A673 (cell line): ENCODE data around the gene PACS1. TPM values are rescaled to one million over a fixed set of nuclear protein-coding genes. Genes with fewer than 3 reads are reported as not detected.

ENCODE experiments used
- BruUV-seq: library from RNA; stranded (reverse); fragments of 400-500 nt; replicated peaks from 2 replicates; lab custom pipeline; 2021; lab: Mats Ljungman, UMichigan
- CTCF ChIA-PET: fragments of 300-600 bp; sonication (Branson Sonifier 250); formaldehyde crosslinking; loops from one replicate; lab custom pipeline; 2022; ENCODE audit warnings: antibody characterized with exemption; lab: Charles Lee
- POLR2A ChIA-PET: fragments of 300-600 bp; sonication (Branson Sonifier 250); formaldehyde crosslinking; loops from one replicate; lab custom pipeline; 2022; ENCODE audit warnings: antibody characterized with exemption; ENCODE audit not compliant: low non-redundant PET; lab: Charles Lee
- DNase-seq: peaks from one replicate; pipeline ENCODE4 v3.0.0-alpha.2; 2015; ENCODE audit warnings: low spot score
- H3K27ac ChIP-seq: fragments of 200-600 bp; sonication (generic); 2 replicates; pipeline ENCODE4 v1.5.1; 2016; ENCODE audit warnings: mixed run types, low read depth, mild to moderate bottlenecking, mixed read lengths, antibody characterized with exemption, low read length; ENCODE audit not compliant: poor library complexity, severe bottlenecking
- H3K27me3 ChIP-seq: fragments of 200-600 bp; sonication (generic); replicated peaks from 2 replicates; pipeline ENCODE4 v1.6.1; 2017; ENCODE audit warnings: mixed run types, low read depth, mild to moderate bottlenecking, mixed read lengths, antibody characterized with exemption, low read length; ENCODE audit not compliant: insufficient read depth, poor library complexity
- H3K36me3 ChIP-seq: fragments of 200-600 bp; sonication (generic); 2 replicates; pipeline ENCODE4 v1.6.1; 2016; ENCODE audit warnings: mixed run types, mild to moderate bottlenecking, mixed read lengths, antibody characterized with exemption, low read length; ENCODE audit not compliant: insufficient read depth, poor library complexity, severe bottlenecking
- H3K4me1 ChIP-seq: fragments of 200-600 bp; sonication (generic); 2 replicates; pipeline ENCODE4 v1.6.1; 2017; ENCODE audit warnings: mixed run types, mild to moderate bottlenecking, mixed read lengths, antibody characterized with exemption, low read length; ENCODE audit not compliant: insufficient read depth, poor library complexity, severe bottlenecking
- H3K4me3 ChIP-seq: fragments of 200-600 bp; sonication (generic); 2 replicates; pipeline ENCODE4 v1.5.1; 2016; ENCODE audit warnings: low read depth, mixed run types, mild to moderate bottlenecking, mixed read lengths, low read length; ENCODE audit not compliant: poor library complexity, severe bottlenecking
- H3K9me3 ChIP-seq: fragments of 200-600 bp; sonication (generic); 2 replicates; pipeline ENCODE4 v1.6.1; 2016; ENCODE audit warnings: mixed run types, low read depth, mild to moderate bottlenecking, mixed read lengths, antibody characterized with exemption, low read length; ENCODE audit not compliant: poor library complexity, severe bottlenecking
- EZH2 ChIP-seq: fragments of 200-600 bp; sonication (generic); IDR thresholded peaks from 2 replicates; pipeline ENCODE4 v1.6.1; 2017; ENCODE audit warnings: borderline replicate concordance, low read depth, mild to moderate bottlenecking, mixed read lengths, antibody characterized with exemption, low read length; ENCODE audit not compliant: poor library complexity, severe bottlenecking
- intact Hi-C: fragments of 100-400 bp; cut with micrococcal nuclease; formaldehyde crosslinking; loops from one replicate; pipeline ENCODE4 v1.10.0; 2022; ENCODE audit not compliant: unreplicated experiment
- total RNA-seq: library from RNA; stranded (reverse); gene quantifications from 2 replicates; pipeline ENCODE4 v1.2.3, GENCODE V29; 2021
- TF ChIP-seq, protein P1 (sequence below): fragments of 300-800, 200-600 bp; sonication (generic); conservative IDR thresholded peaks from 2 replicates; pipeline ENCODE4 v1.5.1; 2017; ENCODE audit warnings: low read depth, mild to moderate bottlenecking, antibody characterized with exemption, low read length, moderate library complexity, mixed read lengths

Gene PACS1
- total RNA-seq, 1 experiment from 2014 or later, result 75.7 TPM

DNA sequence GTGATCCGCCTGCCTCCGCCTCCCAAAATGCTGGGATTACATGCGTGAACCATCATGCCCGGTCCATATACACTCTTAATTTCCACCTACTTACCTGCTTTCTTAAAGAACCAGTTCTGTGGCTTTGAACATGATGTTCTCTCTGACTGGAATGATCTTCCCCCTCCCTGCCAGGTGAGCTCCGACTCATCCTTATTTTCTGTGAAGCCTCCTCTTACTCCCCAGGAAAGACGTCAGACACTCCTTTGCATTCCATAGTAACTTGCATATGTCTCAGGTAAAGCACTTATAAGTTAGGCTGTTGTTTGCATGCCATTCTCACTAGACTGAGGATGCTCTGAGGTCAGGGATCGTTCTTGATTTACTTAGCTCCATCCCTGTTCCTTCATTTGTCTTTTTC lies 106.6 kb downstream of the PACS1 start:
- intact Hi-C loops, result no loop called here
- no peak for DNase-seq
- no TSS peak for BruUV-seq
- Histone ChIP-seq H3K9me3 (no peaks in the 10 kb centered on the region), H3K4me3 (no peak overlapping the region), H3K36me3 (no peaks in the 10 kb centered on the region), H3K4me1 (peaks cover 4% of the 10 kb centered on the region), H3K27ac (no peak overlapping the region), H3K27me3 (no peaks in the 10 kb centered on the region)
- CTCF ChIA-PET, result no interaction called here
- TF ChIP-seq EZH2, result no peak
- TF ChIP-seq, protein P1, sequence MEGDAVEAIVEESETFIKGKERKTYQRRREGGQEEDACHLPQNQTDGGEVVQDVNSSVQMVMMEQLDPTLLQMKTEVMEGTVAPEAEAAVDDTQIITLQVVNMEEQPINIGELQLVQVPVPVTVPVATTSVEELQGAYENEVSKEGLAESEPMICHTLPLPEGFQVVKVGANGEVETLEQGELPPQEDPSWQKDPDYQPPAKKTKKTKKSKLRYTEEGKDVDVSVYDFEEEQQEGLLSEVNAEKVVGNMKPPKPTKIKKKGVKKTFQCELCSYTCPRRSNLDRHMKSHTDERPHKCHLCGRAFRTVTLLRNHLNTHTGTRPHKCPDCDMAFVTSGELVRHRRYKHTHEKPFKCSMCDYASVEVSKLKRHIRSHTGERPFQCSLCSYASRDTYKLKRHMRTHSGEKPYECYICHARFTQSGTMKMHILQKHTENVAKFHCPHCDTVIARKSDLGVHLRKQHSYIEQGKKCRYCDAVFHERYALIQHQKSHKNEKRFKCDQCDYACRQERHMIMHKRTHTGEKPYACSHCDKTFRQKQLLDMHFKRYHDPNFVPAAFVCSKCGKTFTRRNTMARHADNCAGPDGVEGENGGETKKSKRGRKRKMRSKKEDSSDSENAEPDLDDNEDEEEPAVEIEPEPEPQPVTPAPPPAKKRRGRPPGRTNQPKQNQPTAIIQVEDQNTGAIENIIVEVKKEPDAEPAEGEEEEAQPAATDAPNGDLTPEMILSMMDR, result no peak
- POLR2A ChIA-PET, result interaction anchor here (0.5 kb wide), 1 partner anchor 129 kb away, joined by 3 read pairs; no protein-coding TSS in a partner anchor

DNA sequence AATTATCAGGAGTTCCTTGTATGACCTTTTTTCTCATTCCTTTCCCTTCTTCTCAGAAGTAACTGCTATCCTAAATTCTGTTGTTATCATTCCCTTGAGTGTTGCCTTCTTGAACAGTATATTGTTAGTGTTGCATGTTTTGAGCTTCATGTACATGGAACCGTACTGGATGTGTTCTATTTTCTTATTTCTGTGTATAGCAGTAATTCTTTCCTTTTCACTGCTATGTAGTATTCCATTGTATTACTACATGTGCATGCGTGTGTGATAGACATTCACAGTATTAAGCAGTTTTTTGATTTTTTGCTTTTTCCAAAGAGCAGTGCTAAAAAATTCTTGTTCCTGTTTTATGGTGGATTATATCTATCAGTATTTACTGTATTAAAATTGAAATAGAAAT lies 108.1 kb downstream of the PACS1 start:
- Histone ChIP-seq H3K9me3 (no peaks in the 10 kb centered on the region), H3K36me3 (no peaks in the 10 kb centered on the region), H3K27me3 (no peaks in the 10 kb centered on the region), H3K4me3 (no peak overlapping the region), H3K27ac (no peak overlapping the region), H3K4me1 (peaks cover 5% of the 10 kb centered on the region)
- intact Hi-C loops, result no loop called here
- CTCF ChIA-PET, result no interaction called here
- POLR2A ChIA-PET, result no interaction called here
- no peak for DNase-seq
- BruUV-seq, result no TSS peak
- no peak for TF ChIP-seq EZH2

DNA sequence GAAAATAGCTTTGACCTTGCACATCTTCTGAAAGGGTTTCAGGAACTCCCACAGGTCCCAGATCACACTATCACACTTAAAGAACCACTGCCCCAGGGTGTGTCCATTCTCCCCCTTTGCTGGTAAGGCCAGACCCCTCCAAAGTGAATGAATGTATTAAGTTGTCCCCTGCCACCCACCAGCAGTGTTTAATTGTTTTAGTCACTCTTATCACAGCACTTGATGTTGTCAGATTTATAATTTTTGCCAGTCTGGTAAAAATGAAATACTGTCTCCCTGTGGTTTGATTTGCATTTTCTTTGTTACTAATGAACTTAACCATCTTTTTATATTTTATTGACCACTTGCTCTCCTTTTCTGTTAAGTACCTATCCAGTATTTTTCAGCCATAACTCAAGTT lies 108.8 kb downstream of the PACS1 start:
- no peak for DNase-seq
- no peaks in the 10 kb centered on the region for H3K27me3 ChIP-seq
- no peak overlapping the region for H3K27ac ChIP-seq
- CTCF ChIA-PET, result no interaction called here
- POLR2A ChIA-PET, result no interaction called here
- H3K36me3 ChIP-seq, result no peaks in the 10 kb centered on the region
- BruUV-seq, result no TSS peak
- intact Hi-C loops, result no loop called here
- TF ChIP-seq EZH2, result no peak
- TF ChIP-seq, protein P1, result no peak
- H3K4me1 ChIP-seq, result peaks cover 12% of the 10 kb centered on the region
- no peak overlapping the region for H3K4me3 ChIP-seq
- H3K9me3 ChIP-seq, result no peaks in the 10 kb centered on the region
